HG03196 (cell line): ENCODE measurements around the gene GRIK1.

ENCODE experiments used
- ATAC-seq: cut with Tn5 transposase; IDR thresholded peaks from one replicate; pipeline ENCODE4 v1.9.1; 2021; ENCODE audit not compliant: unreplicated experiment

GRIK1 gene

GRCh38 chr21:29549614-29550013 is 390.2 kb downstream of the GRIK1 start:
- no peak for ATAC-seq

GRCh38 chr21:29547998-29548397 is 391.8 kb downstream of the GRIK1 start:
- no peak for ATAC-seq

GRCh38 chr21:29546071-29546470 is 393.7 kb downstream of the GRIK1 start:
- no peak for ATAC-seq

DNA sequence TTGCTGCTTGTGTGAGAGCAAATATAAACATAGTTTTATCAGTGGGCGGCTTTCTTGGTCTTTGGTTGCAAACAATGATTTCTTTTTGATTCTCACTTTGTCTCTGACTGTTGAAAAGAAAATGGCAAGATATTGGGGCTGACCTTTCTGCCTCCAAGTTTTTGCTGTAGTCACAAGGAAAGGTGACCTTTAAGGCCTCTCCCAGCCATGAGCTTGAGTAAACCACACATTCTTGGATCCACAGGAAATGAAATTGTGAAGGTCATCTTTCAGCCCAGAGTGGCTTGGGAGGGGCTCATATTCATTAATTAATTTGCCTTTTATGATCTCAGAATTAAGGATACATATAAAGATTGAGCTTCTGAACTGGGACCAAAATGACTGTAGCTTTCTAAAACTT is 399.5 kb downstream of the GRIK1 start:
- no peak for ATAC-seq

- ATAC-seq, result no peak
Observed at GRCh38 chr21:29538115-29538514, 401.7 kb downstream of the GRIK1 start.

DNA sequence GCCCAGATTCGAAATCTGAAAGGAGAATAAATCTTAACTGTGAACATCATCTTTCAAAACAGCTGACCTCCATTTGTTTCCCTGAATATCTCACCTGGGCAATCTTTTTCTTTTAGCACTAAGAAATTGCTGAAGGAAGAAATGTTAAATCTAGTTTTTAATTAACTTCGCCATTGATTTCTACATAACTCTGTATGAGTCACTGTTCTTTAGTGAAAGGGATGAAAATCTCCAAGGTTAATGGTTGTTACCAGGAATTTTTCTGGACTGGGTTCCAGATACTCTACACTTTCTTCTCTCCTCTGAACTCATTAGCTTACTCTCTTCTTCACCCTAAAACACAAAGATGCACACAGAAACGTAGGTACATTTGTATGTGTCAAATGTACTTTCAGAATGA is 405.3 kb downstream of the GRIK1 start:
- ATAC-seq, result no peak

DNA sequence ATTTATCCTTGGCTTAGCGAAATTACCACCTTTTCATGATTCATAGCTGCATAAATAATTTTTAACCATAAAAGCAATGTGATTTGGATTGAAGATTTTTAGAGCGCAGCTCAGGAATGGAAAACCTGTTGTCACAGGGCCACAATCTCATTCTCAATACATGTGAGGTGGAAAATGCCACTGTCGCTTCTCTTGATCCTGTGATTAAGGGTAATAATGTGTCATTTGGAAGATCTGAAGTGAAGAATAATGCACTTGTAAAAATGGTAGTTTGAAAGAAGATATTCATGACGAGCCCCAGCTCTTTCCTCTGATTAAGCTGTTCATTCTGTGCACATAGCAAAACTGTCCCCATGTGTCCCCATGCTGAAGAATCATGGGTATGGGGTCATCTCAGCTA is 410.7 kb downstream of the GRIK1 start:
- ATAC-seq, result no peak

DNA sequence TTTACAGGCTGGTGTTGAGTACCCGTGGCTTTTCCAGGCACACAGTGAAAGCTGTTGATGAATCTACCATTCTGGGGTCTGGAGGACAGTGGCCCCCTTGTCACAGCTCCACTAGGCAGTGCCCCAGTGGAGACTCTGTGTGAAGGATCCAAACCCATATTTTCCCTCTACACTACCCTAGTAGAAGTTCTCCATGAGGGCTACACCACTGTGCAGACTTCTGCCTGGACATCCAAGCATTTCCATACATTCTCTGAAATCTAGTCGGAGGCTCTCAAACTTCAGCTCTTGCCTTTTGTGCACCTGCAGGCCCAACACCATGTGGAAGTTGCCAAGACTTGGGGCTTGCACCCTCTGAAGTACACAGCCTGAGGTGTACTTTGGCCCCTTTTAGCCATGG is 413.3 kb downstream of the GRIK1 start:
- no peak for ATAC-seq

- ATAC-seq, result no peak
Observed at GRCh38 chr21:29524055-29524454, 415.7 kb downstream of the GRIK1 start.

- ATAC-seq, result no peak
Observed at GRCh38 chr21:29523646-29524045, 416.1 kb downstream of the GRIK1 start.

- no peak for ATAC-seq
Observed at GRCh38 chr21:29521872-29522271, 417.9 kb downstream of the GRIK1 start.

DNA sequence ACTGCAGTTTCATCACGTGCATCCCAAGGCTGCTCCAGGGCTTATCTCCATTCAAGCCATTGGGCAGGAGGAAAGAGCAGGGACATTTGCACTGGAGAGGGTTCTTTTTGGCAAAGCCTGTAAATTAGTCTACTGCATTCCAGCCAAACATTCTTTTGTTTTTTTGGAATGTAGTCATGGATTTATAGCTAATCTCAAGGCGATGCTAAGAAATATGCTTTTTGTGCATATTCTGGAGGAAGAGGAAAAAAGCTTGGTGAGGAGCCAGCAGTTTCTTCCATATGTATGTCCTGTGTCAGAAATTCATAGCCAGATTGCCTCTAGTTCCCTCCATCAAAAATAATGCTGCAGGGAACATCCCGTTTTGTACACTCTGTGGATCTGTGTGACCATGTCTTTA is 419.6 kb downstream of the GRIK1 start:
- no peak for ATAC-seq

DNA sequence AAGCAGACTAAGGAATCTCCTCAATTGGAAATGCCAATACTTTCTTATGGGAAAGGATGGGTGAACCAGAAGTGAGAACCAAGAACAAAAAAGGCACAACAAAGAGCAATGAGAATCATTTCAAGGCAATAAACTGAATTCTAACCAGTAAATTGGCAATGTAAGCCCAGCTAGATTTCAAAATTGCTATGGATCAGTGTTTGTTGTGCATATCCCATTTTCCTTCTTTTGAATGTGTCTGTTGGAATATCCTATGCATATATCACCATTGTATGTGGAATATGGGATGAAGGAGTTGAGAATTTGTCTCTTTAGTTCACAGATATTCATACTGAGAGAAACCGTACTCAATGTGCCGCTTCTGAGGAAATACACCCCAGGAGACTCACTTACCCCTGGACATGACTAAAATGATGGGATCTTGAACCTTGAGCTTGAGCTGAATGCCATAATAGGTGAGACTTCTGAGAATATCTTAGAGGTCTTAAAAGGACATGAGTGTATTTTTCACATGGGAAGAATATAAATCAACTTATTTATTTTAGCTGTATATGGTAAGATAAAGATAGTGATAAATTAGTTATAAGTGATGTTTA is 425.0 kb downstream of the GRIK1 start:
- ATAC-seq, result no peak

- ATAC-seq, result no peak
Observed at GRCh38 chr21:29513535-29513934, 426.3 kb downstream of the GRIK1 start.

GRCh38 chr21:29511096-29511495 is 428.7 kb downstream of the GRIK1 start:
- ATAC-seq, result no peak

DNA sequence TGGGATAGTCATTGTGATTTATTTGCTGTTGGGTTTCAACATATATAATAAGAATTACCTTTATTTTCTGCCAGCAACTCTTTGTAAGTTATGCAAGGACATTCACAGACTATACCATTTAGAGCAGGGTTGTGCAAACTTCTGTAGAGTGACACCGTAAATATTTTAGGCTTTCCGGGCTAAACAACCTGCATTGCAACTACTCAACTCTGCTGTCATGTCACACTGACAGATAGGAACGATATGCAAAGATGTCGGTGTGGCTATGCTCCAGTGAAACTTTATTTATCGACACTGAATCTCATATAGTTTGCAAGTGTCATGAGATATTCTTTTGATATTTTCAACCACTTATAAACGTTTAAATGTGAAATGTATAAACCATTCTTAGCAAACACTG is 430.7 kb downstream of the GRIK1 start:
- ATAC-seq, result no peak

DNA sequence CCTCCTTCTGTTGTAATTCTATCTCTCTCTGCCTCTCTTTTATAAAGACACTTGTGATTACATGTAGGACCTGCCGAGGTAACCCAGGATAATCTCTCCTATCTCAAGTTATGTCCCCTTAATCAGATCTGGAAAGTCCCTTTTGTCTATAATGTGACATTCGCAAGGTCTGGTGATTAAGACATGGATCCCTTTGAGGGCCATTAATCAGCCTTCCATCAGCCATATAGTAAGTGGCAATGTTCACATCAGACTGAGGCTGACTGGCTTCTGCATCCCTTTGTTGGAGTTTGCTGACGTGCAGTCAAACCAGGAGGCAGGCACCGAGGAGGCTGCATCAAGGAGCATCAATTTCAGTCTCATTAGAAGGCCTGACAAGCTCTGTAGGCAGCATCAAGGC is 431.5 kb downstream of the GRIK1 start:
- ATAC-seq, result no peak

DNA sequence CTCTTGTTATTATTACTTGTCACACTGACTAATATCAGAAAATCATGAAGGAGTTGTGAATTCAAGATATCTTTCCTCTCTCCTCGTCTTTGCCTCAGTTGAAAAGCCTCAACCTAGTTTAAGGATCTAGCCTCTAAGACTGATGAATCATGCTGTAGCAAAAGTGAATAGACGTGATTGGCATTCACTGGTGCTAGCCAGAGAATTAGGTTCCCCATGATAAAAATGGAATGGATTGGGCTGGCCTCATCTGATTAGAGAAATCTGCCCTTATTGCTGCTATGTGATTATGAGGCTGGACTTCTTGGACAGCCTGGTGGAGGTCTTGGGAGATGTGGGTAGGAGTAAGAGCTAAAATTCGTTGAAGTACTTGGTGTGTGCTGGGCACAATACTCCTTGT is 432.8 kb downstream of the GRIK1 start:
- no peak for ATAC-seq

DNA sequence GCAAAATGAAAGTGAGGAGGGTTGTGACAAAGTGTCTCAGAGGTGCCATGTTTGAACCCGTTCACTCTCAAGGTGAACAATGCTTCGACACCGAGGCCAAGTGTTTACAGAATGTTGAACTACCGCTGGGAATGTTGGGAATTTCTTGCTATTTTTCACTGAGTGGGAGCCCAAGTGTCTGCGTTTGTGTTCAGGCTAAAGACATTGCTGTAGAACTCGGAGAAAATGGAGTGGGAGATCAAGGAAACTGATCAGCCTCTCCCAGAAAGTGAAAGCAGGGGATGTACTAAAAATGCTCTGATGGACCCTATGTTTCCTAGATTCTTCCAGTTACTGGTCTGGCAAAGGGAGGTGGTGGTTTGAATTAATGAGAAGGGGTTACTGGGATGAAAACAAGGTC is 433.6 kb downstream of the GRIK1 start:
- ATAC-seq, result no peak

DNA sequence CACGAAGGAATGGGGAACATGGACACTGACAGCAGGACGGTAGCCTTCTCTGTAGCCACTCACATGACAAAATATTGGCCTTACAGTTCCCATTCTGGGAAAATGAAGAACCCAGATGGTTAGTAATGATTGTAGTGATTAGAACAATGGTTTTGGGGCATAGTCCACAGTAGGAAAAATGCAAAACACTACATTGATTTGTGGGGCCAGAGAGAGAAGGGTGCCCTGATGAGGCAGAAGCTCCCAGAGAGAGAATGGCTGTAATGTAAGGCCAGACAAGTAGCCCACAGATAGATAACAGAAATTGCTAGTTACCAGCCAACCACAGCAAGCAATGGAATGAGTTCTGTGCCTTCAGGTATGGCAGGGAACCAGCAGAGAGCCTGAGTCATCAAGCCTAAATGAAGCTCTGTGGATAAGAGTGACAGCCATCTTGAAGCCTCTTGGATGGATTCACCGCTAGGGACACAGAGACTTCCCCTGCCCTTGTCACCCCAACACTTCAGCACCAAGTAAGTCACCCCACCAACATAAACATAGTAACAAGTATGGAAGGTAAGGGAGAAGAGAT is 435.0 kb downstream of the GRIK1 start:
- ATAC-seq, result no peak

GRCh38 chr21:29501451-29501850 is 438.3 kb downstream of the GRIK1 start:
- no peak for ATAC-seq

DNA sequence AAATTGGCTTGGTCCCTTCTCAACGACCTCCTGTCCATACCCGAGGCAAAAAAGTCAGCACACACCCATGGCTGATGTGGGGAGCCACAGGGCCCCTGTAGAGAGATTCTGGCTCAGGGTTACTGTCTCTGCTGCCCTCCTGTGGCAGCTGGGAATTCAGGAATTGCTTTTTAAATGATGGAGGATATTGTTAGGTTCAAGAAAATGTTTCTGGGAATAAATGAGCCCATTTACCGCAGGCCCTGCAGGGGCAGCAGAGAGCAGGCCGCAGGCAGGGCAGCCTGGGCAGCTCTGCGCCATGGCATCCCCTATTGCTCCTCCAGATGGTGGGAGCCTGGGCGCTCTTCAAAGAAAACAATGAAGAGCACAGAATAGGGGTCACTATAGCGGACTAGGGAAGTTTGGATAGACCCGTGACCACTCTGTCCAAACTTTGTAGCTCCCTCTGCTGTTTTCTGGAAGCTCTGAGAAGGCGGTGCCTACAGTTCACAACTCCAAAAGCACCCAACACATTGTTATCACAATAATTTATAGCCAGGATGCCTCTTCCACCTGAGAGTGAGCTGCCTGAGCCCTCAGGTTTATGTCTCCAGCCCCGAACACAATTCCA is 440.0 kb downstream of the GRIK1 start:
- no peak for ATAC-seq

DNA sequence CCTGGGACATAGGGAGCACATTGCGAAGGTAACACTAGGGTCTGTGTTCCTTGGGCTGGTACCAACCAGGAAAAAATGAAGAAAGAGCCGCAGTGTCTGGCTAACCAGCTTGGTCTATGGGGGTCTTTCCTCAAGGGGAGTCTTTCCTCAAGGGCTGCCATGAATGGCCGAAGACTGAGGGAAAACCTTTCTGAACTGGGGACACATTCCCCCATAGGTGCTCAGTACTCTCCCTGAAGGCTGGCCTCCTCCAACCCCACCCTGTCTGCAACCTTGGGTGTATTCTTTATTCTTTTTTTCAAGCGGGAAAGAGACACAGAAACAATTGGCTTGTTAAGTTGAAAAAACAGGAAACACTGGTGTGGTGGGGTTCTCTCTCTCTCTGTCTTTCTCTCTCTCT is 440.6 kb downstream of the GRIK1 start:
- ATAC-seq, result no peak
